Natural killer cell (primary cell): Measurements from ENCODE around the gene MGARP. TPM values are rescaled to one million over a fixed set of nuclear protein-coding genes. Genes with fewer than 3 reads are reported as not detected.
"Not testable (repeated sequence)": the region's sequence is repeated elsewhere in the genome, so short reads cannot be mapped to it uniquely, and the experiment has no call there.

Experiments used
- ATAC-seq, 3 donors: fragments of 150-1000 bp in 2 of 3; fragments of 200-7000 bp in 1 of 3; cut with Tn5 transposase; 1 replicate in 1 of 3; 2 replicates in 2 of 3; pipeline ENCODE4 v1.10.0; 2021; ENCODE audit warnings: mild to moderate bottlenecking in 2 of 3, moderate library complexity in 2 of 3
- DNase-seq, 2 donors: peaks; one replicate each; pipeline versions ENCODE4 v3.0.0 to v3.0.0-alpha.2; 2013 to 2021; ENCODE audit warnings: mixed read lengths in 1 of 2
- H3K27ac ChIP-seq: one replicate; pipeline ENCODE4 v1.5.1; 2013; ENCODE audit warnings: mild to moderate bottlenecking, low read length
- H3K27me3 ChIP-seq: one replicate; pipeline ENCODE4 v1.6.1; 2013; ENCODE audit warnings: low read length; ENCODE audit not compliant: control insufficient read depth, insufficient read depth
- H3K36me3 ChIP-seq: one replicate; pipeline ENCODE4 v1.6.1; 2013; ENCODE audit warnings: low read length; ENCODE audit not compliant: control insufficient read depth, insufficient read depth
- H3K4me1 ChIP-seq: one replicate; pipeline ENCODE4 v1.6.1; 2013; ENCODE audit warnings: low read length; ENCODE audit not compliant: control insufficient read depth, insufficient read depth
- H3K4me3 ChIP-seq: one replicate; pipeline ENCODE4 v1.5.1; 2013; ENCODE audit warnings: low read length
- H3K9me3 ChIP-seq: one replicate; pipeline ENCODE4 v1.6.1; 2013; ENCODE audit warnings: low read length; ENCODE audit not compliant: control insufficient read depth, insufficient read depth
- H3K27ac Mint-ChIP-seq, 2 donors: one replicate each; pipeline ENCODE4 v1.8.0; 2022; ENCODE audit warnings: mild to moderate bottlenecking in 2 of 2, mixed read lengths in 2 of 2, moderate library complexity in 1 of 2
- H3K27me3 Mint-ChIP-seq, 2 donors: one replicate each; pipeline ENCODE4 v1.8.0; 2022; ENCODE audit warnings: low read depth in 2 of 2, mixed read lengths in 2 of 2
- H3K36me3 Mint-ChIP-seq: one replicate; pipeline ENCODE4 v1.8.0; 2022; ENCODE audit warnings: mixed read lengths
- H3K4me1 Mint-ChIP-seq, 2 donors: one replicate each; pipeline ENCODE4 v1.8.0; 2022; ENCODE audit warnings: mixed read lengths in 2 of 2
- H3K4me3 Mint-ChIP-seq: one replicate; pipeline ENCODE4 v1.8.0; 2022; ENCODE audit warnings: mild to moderate bottlenecking, moderate library complexity, mixed read lengths
- H3K9me3 Mint-ChIP-seq, 2 donors: one replicate each; pipeline ENCODE4 v1.8.0; 2022; ENCODE audit warnings: mixed read lengths in 2 of 2
- CTCF ChIP-seq: fragments of 200-600 bp; IDR thresholded peaks from one replicate; pipeline ENCODE4 v1.8.0; 2022; ENCODE audit warnings: antibody characterized with exemption
- WGBS: methylation state at CpG from one replicate; pipeline ENCODE4 v1.1.7; 2013; ENCODE audit warnings: missing lambda C conversion rate; ENCODE audit not compliant: insufficient coverage; 5-methylcytosine and 5-hydroxymethylcytosine counted together
- intact Hi-C: fragments of 100-400 bp; cut with micrococcal nuclease; formaldehyde crosslinking; loops from one replicate; pipeline ENCODE4 v1.14.2; 2022
- total RNA-seq, 4 donors: library from RNA; stranded (reverse); fragments of 120-200 nt in 1 of 4; gene quantifications; one replicate each; pipeline versions ENCODE4 v1.2.3 to v1.2.4, GENCODE V29; 2013 to 2022

Gene MGARP
- total RNA-seq, 3 donors from 2014 or later (not counting 1 experiment from before 2014, with no cell fraction given) = 0.35 to 0.78 (median 0.63) TPM

DNA sequence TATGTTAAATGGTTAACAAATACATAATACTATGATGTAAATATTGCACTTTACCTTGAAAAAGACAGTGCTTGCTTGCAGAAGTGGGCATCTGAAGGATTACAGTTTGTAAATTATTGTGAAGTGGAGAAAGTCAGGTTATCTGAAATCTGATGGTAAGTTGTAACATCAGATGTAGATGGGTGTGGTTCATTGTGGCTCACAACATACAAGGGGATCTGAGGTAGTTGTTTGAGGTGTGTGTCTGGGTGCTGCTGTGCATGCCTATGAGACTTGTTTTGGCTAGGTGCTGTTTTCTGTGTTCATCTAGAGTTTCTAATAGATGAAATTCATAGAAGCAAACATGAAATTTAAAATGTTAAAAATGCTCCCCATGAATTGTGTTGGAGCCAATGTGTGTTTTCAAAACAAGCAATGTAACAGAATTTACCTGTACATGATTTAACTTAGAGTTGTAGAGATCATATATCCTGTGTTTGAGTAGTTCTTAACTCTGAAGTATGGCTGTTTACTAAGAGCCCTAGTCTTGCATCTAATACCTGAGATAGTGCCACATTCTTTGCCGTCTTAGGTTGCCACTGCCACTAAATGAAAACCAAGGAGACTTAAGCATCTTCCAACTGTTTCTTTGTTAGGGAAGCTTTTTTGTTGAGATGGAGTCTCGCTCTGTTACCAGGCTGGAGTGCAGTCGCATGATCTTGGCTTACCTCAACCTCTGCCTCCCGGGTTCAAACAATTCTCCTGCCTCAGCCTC is 34.2 kb upstream of the MGARP start:
- Histone ChIP-seq H3K27me3 (no peaks in the 10 kb centered on the region), H3K36me3 (no peaks in the 10 kb centered on the region), H3K9me3 (no peaks in the 10 kb centered on the region), H3K27ac (peak overlapping the region; percentile 61), H3K4me1 (peaks cover 22% of the 10 kb centered on the region), H3K4me3 (no peak overlapping the region)
- ATAC-seq (peak in 2 of 3 donors; percentile 26 to 48), DNase-seq (peak in 1 of 2 donors; percentile 49)
- H3K36me3 Mint-ChIP-seq = no peaks in the 10 kb centered on the region
- peak overlapping the region; percentile 10 for H3K4me3 Mint-ChIP-seq
- intact Hi-C loops = no loop called here
- WGBS = 99% methylated on average over 4 of the region's 4 CpGs
- peak overlapping the region; percentile 62 to 65 for H3K27ac Mint-ChIP-seq
- no peak for TF ChIP-seq CTCF
- H3K27me3 Mint-ChIP-seq = no peaks in the 10 kb centered on the region
- peaks cover 69% of the 10 kb centered on the region in 2 donors for H3K4me1 Mint-ChIP-seq
- H3K9me3 Mint-ChIP-seq = no peaks in the 10 kb centered on the region

GRCh38 chr4:139313414-139313813 is 33.4 kb upstream of the MGARP start:
- H3K27me3 ChIP-seq, H3K4me3 ChIP-seq, H3K9me3 Mint-ChIP-seq, H3K27me3 Mint-ChIP-seq, intact Hi-C loops, H3K4me3 Mint-ChIP-seq, DNase-seq, H3K9me3 ChIP-seq, H3K36me3 ChIP-seq, ATAC-seq, H3K36me3 Mint-ChIP-seq: not testable (repeated sequence)
- peak overlapping the region; percentile 62 to 65 for H3K27ac Mint-ChIP-seq
- WGBS = 96% methylated on average over 10 of the region's 10 CpGs
- peaks cover 69% of the 10 kb centered on the region in 2 donors for H3K4me1 Mint-ChIP-seq
- peak overlapping the region; percentile 61 for H3K27ac ChIP-seq
- peaks cover 22% of the 10 kb centered on the region for H3K4me1 ChIP-seq

DNA sequence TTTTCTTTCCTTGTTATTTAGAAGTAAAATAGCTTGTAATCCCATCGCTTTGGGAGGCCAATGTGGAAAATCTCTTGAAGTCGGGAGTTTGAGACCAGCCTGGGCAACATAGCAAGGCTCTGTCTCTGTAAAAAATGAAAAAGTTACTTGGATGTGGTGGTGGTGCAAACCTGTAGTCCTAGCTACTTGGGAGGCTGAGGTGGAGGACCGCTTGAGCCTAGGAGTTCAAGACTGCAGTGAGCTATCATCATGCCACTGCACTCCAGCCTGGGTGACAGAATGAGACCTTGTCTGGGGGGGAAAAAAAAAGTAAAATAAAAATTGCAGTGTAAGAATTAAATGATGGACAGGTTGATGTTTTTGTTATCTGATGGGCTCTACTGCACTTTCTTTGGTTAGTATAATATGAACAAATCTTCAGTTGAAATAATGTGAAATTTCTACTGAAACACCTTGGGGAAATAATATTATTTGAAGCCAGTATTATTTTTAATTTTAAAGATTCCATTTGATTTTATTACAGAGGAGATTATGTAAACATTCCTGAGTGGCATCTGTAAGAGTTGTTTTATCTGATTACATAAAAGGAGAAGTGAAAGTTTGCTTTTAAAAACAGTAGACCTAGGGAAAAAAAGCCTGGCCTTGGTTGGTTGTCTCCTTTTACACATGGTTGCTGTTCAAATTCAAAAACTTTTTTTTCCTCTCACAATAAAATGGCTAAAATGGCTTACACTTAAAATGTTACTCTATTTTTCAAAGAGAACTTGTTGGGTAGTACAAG is 32.7 kb upstream of the MGARP start:
- H3K4me1 Mint-ChIP-seq = peaks cover 65 to 67% of the 10 kb centered on the region in 2 donors
- no peak overlapping the region for H3K4me3 ChIP-seq
- no peaks in the 10 kb centered on the region for H3K27me3 ChIP-seq
- intact Hi-C loops = no loop called here
- no peaks in the 10 kb centered on the region for H3K36me3 ChIP-seq
- DNase-seq (no peak), ATAC-seq (no peak)
- no peaks in the 10 kb centered on the region for H3K9me3 Mint-ChIP-seq
- H3K9me3 ChIP-seq = no peaks in the 10 kb centered on the region
- 98% methylated on average over 3 of the region's 3 CpGs for WGBS
- H3K4me3 Mint-ChIP-seq = peak overlapping the region; percentile 17
- H3K27me3 Mint-ChIP-seq = no peaks in the 10 kb centered on the region
- H3K27ac Mint-ChIP-seq = peak overlapping the region; percentile 62 to 65
- H3K27ac ChIP-seq = peak overlapping the region; percentile 25
- no peak for TF ChIP-seq CTCF
- H3K4me1 ChIP-seq = peaks cover 22% of the 10 kb centered on the region
- no peaks in the 10 kb centered on the region for H3K36me3 Mint-ChIP-seq

DNA sequence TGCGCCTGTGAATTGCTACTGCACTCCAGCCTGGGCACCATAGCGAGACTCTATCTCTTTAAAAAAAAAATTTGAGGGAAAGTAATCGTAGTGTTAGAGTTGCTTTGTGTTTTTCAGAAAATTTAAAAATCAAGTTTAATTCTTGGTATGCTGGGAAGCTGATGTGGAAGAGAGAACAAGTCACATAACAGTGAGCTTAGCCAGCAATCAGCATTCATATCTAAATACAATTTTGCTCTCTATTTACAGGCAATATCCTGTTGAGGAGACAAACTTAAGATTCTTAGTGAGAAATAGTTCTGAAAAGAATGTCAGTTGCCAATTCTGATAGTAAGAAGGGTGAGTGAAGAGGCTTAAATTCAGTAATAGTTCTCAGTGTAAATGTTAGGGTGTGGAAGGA is 31.9 kb upstream of the MGARP start:
- Histone ChIP-seq H3K9me3 (no peaks in the 10 kb centered on the region), H3K36me3 (peaks cover under 1% of the 10 kb centered on the region), H3K4me1 (peaks cover 22% of the 10 kb centered on the region), H3K27me3 (no peaks in the 10 kb centered on the region), H3K27ac (no peak overlapping the region), H3K4me3 (no peak overlapping the region)
- Mint-ChIP-seq H3K9me3 (no peaks in the 10 kb centered on the region), H3K27ac (peak overlapping the region; percentile 62 to 65), H3K4me3 (no peak overlapping the region), H3K36me3 (no peaks in the 10 kb centered on the region), H3K27me3 (no peaks in the 10 kb centered on the region), H3K4me1 (peaks cover 61 to 63% of the 10 kb centered on the region in 2 donors)
- 90% methylated on average over 3 of the region's 3 CpGs for WGBS
- ATAC-seq (no peak), DNase-seq (no peak)
- intact Hi-C loops = no loop called here
- no peak for TF ChIP-seq CTCF
